Measurements from ENCODE around the gene ITGB8.

ITGB8 gene

DNA sequence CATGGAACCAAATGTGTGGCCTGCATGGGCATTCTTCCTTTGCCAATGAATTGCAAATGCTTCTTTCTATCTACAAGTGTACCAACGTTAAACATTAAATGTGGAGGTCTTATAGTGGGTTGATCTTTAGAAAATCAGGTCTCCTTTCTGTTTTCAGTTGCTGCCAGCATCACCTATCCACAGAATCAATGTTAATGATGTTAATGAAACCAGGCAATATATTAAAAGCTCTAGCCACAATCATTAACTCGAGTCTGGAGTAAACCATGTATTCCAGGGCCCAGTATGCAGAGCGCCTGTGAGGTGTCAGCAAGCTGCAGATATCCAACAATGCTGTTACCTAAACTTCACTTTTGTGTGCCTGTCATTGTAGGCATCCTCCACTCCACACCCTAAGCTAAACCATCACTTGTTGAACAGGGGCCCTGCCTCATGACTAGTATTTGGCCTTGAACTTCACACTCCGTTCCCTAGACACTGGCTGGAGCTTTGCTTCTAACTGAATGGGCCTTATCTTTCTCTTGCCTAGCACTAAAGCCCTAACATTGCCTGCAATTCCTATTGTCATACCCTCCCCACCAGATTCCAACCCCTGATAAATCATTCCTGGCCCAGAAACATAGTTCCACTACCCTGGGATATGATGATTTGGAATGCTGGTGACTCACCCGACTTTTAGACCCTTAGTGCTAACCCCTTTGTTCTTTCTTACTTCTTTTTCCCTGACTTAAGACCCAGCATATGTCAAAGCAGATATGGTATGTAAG is 24.3 kb upstream of the ITGB8 start:
- TF ChIP-seq, protein P1, sequence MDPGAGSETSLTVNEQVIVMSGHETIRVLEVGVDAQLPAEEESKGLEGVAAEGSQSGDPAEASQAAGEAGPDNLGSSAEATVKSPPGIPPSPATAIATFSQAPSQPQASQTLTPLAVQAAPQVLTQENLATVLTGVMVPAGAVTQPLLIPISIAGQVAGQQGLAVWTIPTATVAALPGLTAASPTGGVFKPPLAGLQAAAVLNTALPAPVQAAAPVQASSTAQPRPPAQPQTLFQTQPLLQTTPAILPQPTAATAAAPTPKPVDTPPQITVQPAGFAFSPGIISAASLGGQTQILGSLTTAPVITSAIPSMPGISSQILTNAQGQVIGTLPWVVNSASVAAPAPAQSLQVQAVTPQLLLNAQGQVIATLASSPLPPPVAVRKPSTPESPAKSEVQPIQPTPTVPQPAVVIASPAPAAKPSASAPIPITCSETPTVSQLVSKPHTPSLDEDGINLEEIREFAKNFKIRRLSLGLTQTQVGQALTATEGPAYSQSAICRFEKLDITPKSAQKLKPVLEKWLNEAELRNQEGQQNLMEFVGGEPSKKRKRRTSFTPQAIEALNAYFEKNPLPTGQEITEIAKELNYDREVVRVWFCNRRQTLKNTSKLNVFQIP (CRISPR knock-in tag; IDR thresholded peaks at IDR 0.05; ENCODE audit: borderline replicate concordance, low read depth): no peak
- TF ChIP-seq ZNF565 (CRISPR knock-in tag; conservative IDR thresholded peaks at IDR 0.05; ENCODE audit: low read depth): no peak
- TF ChIP-seq PPARA (CRISPR knock-in tag; IDR thresholded peaks at IDR 0.05; ENCODE audit: borderline replicate concordance): no peak
- TF ChIP-seq CSDC2 (CRISPR knock-in tag; IDR thresholded peaks at IDR 0.05): 0 out of 2 replicates have a peak, but pooled peaks have one; percentile 48
- TF ChIP-seq ZFP3 (CRISPR knock-in tag; IDR thresholded peaks at IDR 0.05): peak; percentile 61; the same call in 1 of the 2 replicates
- TF ChIP-seq RARB (CRISPR knock-in tag; IDR thresholded peaks at IDR 0.05): peak; percentile 52; the same call in 1 of the 2 replicates
- TF ChIP-seq, protein P2, sequence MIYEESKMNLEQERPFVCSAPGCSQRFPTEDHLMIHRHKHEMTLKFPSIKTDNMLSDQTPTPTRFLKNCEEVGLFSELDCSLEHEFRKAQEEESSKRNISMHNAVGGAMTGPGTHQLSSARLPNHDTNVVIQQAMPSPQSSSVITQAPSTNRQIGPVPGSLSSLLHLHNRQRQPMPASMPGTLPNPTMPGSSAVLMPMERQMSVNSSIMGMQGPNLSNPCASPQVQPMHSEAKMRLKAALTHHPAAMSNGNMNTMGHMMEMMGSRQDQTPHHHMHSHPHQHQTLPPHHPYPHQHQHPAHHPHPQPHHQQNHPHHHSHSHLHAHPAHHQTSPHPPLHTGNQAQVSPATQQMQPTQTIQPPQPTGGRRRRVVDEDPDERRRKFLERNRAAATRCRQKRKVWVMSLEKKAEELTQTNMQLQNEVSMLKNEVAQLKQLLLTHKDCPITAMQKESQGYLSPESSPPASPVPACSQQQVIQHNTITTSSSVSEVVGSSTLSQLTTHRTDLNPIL (CRISPR knock-in tag; IDR thresholded peaks at IDR 0.05; ENCODE audit: low read depth): no peak
- TF ChIP-seq, protein P3, sequence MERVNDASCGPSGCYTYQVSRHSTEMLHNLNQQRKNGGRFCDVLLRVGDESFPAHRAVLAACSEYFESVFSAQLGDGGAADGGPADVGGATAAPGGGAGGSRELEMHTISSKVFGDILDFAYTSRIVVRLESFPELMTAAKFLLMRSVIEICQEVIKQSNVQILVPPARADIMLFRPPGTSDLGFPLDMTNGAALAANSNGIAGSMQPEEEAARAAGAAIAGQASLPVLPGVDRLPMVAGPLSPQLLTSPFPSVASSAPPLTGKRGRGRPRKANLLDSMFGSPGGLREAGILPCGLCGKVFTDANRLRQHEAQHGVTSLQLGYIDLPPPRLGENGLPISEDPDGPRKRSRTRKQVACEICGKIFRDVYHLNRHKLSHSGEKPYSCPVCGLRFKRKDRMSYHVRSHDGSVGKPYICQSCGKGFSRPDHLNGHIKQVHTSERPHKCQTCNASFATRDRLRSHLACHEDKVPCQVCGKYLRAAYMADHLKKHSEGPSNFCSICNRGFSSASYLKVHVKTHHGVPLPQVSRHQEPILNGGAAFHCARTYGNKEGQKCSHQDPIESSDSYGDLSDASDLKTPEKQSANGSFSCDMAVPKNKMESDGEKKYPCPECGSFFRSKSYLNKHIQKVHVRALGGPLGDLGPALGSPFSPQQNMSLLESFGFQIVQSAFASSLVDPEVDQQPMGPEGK (CRISPR knock-in tag; IDR thresholded peaks at IDR 0.05; ENCODE audit: borderline replicate concordance): peak; percentile 82; the same call in 1 of the 2 replicates
- TF ChIP-seq ISL1 (CRISPR knock-in tag; IDR thresholded peaks at IDR 0.05): peak; percentile 36
- ATAC-seq: peak; percentile 70

DNA sequence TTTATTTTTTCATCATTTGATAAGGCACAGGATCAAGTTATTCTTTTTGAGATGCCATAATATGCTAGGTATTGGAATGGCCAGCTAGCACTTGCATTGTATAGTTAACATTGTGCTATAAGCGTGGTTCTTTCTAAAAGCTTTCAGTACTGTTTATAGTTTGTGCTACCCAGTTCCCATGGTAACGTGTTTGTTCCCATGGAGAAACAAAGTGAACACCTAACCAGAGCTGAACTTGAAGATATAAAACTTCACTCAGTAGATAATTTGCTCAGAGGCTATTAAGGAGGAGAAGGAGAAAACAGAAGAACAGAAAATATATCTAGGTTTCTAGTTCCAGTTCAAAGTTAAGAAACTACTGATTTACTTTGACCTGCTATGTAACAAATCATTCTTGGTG is 23.6 kb upstream of the ITGB8 start:
- ATAC-seq: peak; percentile 77
- TF ChIP-seq ZFP30 (CRISPR knock-in tag; IDR thresholded peaks at IDR 0.05) (no peak), ZNF70 (CRISPR knock-in tag; IDR thresholded peaks at IDR 0.05) (no peak), GLIS3 (CRISPR knock-in tag; IDR thresholded peaks at IDR 0.05) (no peak), ZNF8 (CRISPR knock-in tag; IDR thresholded peaks at IDR 0.05) (no peak)

DNA sequence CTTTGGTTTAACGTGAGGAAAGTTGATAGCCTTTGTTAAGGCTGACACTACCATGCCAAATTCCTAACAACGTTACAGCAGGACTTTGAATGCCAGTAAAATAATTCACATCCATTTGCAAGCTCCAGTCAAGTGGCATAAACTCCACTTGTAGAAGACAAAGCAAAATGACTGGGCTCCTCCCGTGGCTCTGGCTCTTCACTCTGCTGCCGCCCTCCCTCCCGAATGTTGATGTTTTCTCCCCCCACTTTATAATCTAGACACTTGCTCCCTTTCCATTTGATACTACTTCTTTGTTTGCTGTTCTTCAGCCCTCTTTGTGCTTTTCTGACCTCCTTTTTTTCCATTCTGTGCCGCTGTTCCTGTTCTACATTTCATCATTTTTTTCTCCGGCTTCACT is 22.8 kb upstream of the ITGB8 start:
- TF ChIP-seq, protein P4, sequence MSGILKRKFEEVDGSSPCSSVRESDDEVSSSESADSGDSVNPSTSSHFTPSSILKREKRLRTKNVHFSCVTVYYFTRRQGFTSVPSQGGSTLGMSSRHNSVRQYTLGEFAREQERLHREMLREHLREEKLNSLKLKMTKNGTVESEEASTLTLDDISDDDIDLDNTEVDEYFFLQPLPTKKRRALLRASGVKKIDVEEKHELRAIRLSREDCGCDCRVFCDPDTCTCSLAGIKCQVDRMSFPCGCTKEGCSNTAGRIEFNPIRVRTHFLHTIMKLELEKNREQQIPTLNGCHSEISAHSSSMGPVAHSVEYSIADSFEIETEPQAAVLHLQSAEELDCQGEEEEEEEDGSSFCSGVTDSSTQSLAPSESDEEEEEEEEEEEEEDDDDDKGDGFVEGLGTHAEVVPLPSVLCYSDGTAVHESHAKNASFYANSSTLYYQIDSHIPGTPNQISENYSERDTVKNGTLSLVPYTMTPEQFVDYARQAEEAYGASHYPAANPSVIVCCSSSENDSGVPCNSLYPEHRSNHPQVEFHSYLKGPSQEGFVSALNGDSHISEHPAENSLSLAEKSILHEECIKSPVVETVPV (CRISPR knock-in tag; IDR thresholded peaks at IDR 0.05): no peak
- TF ChIP-seq CSDC2 (CRISPR knock-in tag; IDR thresholded peaks at IDR 0.05) (no peak), ZNF70 (CRISPR knock-in tag; IDR thresholded peaks at IDR 0.05) (no peak), BACH2 (CRISPR knock-in tag; IDR thresholded peaks at IDR 0.05; ENCODE audit: borderline replicate concordance) (no peak), ZFP3 (CRISPR knock-in tag; IDR thresholded peaks at IDR 0.05) (no peak), ZNF565 (CRISPR knock-in tag; conservative IDR thresholded peaks at IDR 0.05; ENCODE audit: low read depth) (no peak)
- TF ChIP-seq, protein P2 (CRISPR knock-in tag; IDR thresholded peaks at IDR 0.05; ENCODE audit: low read depth): no peak
- TF ChIP-seq, protein P1 (CRISPR knock-in tag; IDR thresholded peaks at IDR 0.05; ENCODE audit: borderline replicate concordance, low read depth): no peak
- ATAC-seq: no peak

DNA sequence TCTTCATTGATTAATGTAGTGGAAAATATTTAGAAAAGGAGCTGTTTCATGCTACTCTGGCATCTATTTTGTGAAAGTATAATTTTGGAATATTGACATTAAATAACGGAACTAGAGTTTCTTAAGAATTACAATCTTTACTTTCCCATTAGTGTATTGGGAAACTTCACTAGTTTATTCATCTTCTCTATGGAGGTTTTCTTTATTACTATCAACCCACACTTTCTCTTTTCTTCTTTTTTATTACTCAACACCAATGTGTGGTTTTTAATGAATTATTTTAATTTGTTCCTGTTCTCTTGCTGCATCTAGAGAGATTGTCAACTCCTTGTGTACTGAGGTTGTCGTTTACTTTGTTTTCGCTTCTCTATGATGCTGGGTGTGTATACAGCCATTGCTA is 20.4 kb upstream of the ITGB8 start:
- TF ChIP-seq ZNF565 (CRISPR knock-in tag; conservative IDR thresholded peaks at IDR 0.05; ENCODE audit: low read depth) (no peak), ESRRG (CRISPR knock-in tag; IDR thresholded peaks at IDR 0.05) (no peak), CSDC2 (CRISPR knock-in tag; IDR thresholded peaks at IDR 0.05) (no peak), ISL1 (CRISPR knock-in tag; IDR thresholded peaks at IDR 0.05) (no peak), ZNF8 (CRISPR knock-in tag; IDR thresholded peaks at IDR 0.05) (no peak), ZNF70 (CRISPR knock-in tag; IDR thresholded peaks at IDR 0.05) (no peak), OSR1 (CRISPR knock-in tag; IDR thresholded peaks at IDR 0.05) (no peak), TCF4 (CRISPR knock-in tag; IDR thresholded peaks at IDR 0.05; ENCODE audit: borderline replicate concordance) (no peak)
- TF ChIP-seq, protein P2 (CRISPR knock-in tag; IDR thresholded peaks at IDR 0.05; ENCODE audit: low read depth): no peak
- no peak for ATAC-seq
